GM19351 (cell line): Measurements from ENCODE around the gene SLC39A5.
"Not testable (repeated sequence)": the region's sequence is repeated elsewhere in the genome, so short reads cannot be mapped to it uniquely, and the experiment has no call there.

Experiments
- ATAC-seq: cut with Tn5 transposase; IDR thresholded peaks from one replicate; pipeline ENCODE4 v1.9.1; 2021; ENCODE audit warnings: mild to moderate bottlenecking, moderate library complexity; ENCODE audit not compliant: unreplicated experiment

SLC39A5 gene

GRCh38 chr12:56229916-56230431, at the start of gene SLC39A5:
Gene SLC39A5, plus strand, starts transcription at chr12:56230051. Its CDS starts 1,224 bp downstream, at chr12:56231275.
- ATAC-seq: no peak

GRCh38 chr12:56186957-56187356, 42.9 kb upstream of the SLC39A5 start:
- ATAC-seq: no peak

- no peak for ATAC-seq
These were observed 41.6 kb upstream of the SLC39A5 start for GRCh38 chr12:56188131-56188777.

- ATAC-seq: peak; percentile 9
These were observed 41.1 kb upstream of the SLC39A5 start for GRCh38 chr12:56188778-56189098.

- ATAC-seq: peak; percentile 75
These were observed 40.5 kb upstream of the SLC39A5 start, which contains the start of gene SMARCC2 for GRCh38 chr12:56189099-56189917. Gene SMARCC2, minus strand, starts transcription at chr12:56189483. Its CDS starts 22 bp downstream, at chr12:56189461.

- peak; percentile 30 for ATAC-seq
These were observed 39.7 kb upstream of the SLC39A5 start for GRCh38 chr12:56189918-56190694.

GRCh38 chr12:56190695-56191155, 39.1 kb upstream of the SLC39A5 start:
- no peak for ATAC-seq

GRCh38 chr12:56192582-56192981, 37.3 kb upstream of the SLC39A5 start:
- no peak for ATAC-seq

GRCh38 chr12:56193025-56193578, 36.7 kb upstream of the SLC39A5 start:
- no peak for ATAC-seq

- not testable (repeated sequence) for ATAC-seq
These were observed 32.9 kb upstream of the SLC39A5 start for GRCh38 chr12:56196818-56197550.

GRCh38 chr12:56197921-56198635, 31.8 kb upstream of the SLC39A5 start:
- ATAC-seq: no peak

GRCh38 chr12:56198836-56199235, 31.0 kb upstream of the SLC39A5 start:
- ATAC-seq: no peak

- ATAC-seq: no peak
These were observed 27.5 kb upstream of the SLC39A5 start for GRCh38 chr12:56202366-56202765.

GRCh38 chr12:56202838-56203237, 27.0 kb upstream of the SLC39A5 start:
- no peak for ATAC-seq

GRCh38 chr12:56204275-56204674, 25.6 kb upstream of the SLC39A5 start:
- no peak for ATAC-seq

- no peak for ATAC-seq
These were observed 24.4 kb upstream of the SLC39A5 start for GRCh38 chr12:56205445-56205844.

GRCh38 chr12:56206452-56207166, 23.2 kb upstream of the SLC39A5 start:
- no peak for ATAC-seq

GRCh38 chr12:56208006-56208405, 21.8 kb upstream of the SLC39A5 start:
- no peak for ATAC-seq

GRCh38 chr12:56212361-56212760, 17.5 kb upstream of the SLC39A5 start:
- no peak for ATAC-seq
